Loucy (cell line): Measurements from ENCODE around the gene ACSM4.
"Not testable (repeated sequence)": the region's sequence is repeated elsewhere in the genome, so short reads cannot be mapped to it uniquely, and the experiment has no call there.

ENCODE experiments used
- CTCF ChIP-seq: fragments of 200-600 bp; sonication (generic); conservative IDR thresholded peaks from 2 replicates; pipeline ENCODE4 v1.5.1; 2014; ENCODE audit warnings: mild to moderate bottlenecking, antibody characterized with exemption, low read length
- EZH2phosphoT487 ChIP-seq: fragments of 200-600 bp; IDR thresholded peaks from 2 replicates; pipeline ENCODE4 v1.6.1; 2018; ENCODE audit warnings: antibody characterized with exemption, mild to moderate bottlenecking, moderate library complexity, borderline replicate concordance

- TF ChIP-seq CTCF, EZH2phosphoT487: not testable (repeated sequence)
Observed at GRCh38 chr12:7337790-7338189, 33.9 kb downstream of the ACSM4 start.
